Left lung (tissue), 10 donors: ENCODE results near the gene UCKL1. TPM values are rescaled to one million over a fixed set of nuclear protein-coding genes. Genes with fewer than 3 reads are reported as not detected.
"Not testable (repeated sequence)": the region's sequence is repeated elsewhere in the genome, so short reads cannot be mapped to it uniquely, and the experiment has no call there.

Experiments used
- ATAC-seq: fragments of 200-7000 bp; cut with Tn5 transposase; one replicate; pipeline ENCODE4 v1.9.1; 2020; ENCODE audit warnings: moderate library complexity
- DNase-seq, 4 donors: peaks; one replicate each; pipeline ENCODE4 v3.0.0-alpha.2; 2013 to 2020
- H3K27ac ChIP-seq, 2 donors: fragments of 200-600 bp; sonication (generic) in 1 of 2; one replicate each; pipeline versions ENCODE4 v1.5.0 to v1.8.0; 2020 to 2021
- H3K27me3 ChIP-seq, 2 donors: fragments of 200-600 bp; sonication (generic) in 1 of 2; one replicate each; pipeline versions ENCODE4 v1.5.0 to v1.8.0; 2020 to 2021
- H3K36me3 ChIP-seq, 2 donors: fragments of 200-600 bp; sonication (generic) in 1 of 2; one replicate each; pipeline versions ENCODE4 v1.5.0 to v1.8.0; 2020 to 2021
- H3K4me1 ChIP-seq, 2 donors: fragments of 200-600 bp; one replicate each; pipeline ENCODE4 v1.8.0; 2021
- H3K4me3 ChIP-seq, 2 donors: fragments of 200-600 bp; sonication (generic) in 1 of 2; one replicate each; pipeline versions ENCODE4 v1.5.0 to v1.8.0; 2020 to 2021; ENCODE audit warnings: mild to moderate bottlenecking in 1 of 2
- H3K9me3 ChIP-seq, 2 donors: fragments of 200-600 bp; sonication (generic) in 1 of 2; one replicate each; pipeline versions ENCODE4 v1.5.0 to v1.8.0; 2020 to 2021
- CTCF ChIP-seq, 2 donors: fragments of 200-600 bp; sonication (generic) in 1 of 2; IDR thresholded peaks; one replicate each; pipeline versions ENCODE4 v1.5.0 to v1.8.0; 2021; ENCODE audit warnings: antibody characterized with exemption in 2 of 2
- intact Hi-C, 2 donors: fragments of 100-400 bp; cut with DNase I; formaldehyde crosslinking; loops; one replicate each; pipeline versions ENCODE4 v1.11.2 to v1.14.2; 2022
- polyA plus RNA-seq, 6 donors: library from polyadenylated mRNA; unstranded; fragments of 120-200 nt; gene quantifications; one replicate each; pipeline ENCODE4 v1.2.1, GENCODE V29; 2013; ENCODE audit not compliant: insufficient read length in 6 of 6
- total RNA-seq, 2 donors: library from RNA; stranded (reverse); fragmentation: NEBNext Ultra II Directional; extraction: Animal tissue kit (Norgen Biotek cat#: 25700); gene quantifications; one replicate each; pipeline ENCODE4 v1.2.1, GENCODE V29; 2021
- donor health status: DM: no; HTN: yes; CAD: no.
- donor health status: DM: no; HTN: no; CAD: no.

The UCKL1 gene
- total and polyA plus RNA-seq, 8 donors = 26.7 to 68.8 (median 53.2) TPM

- Histone ChIP-seq H3K9me3 (no peaks in the 10 kb centered on the region), H3K27ac (peak overlapping the region in 1 of 2 donors; percentile 48), H3K27me3 (peaks cover 0 to 6% of the 10 kb centered on the region in 2 donors), H3K4me1 (peaks cover 19 to 29% of the 10 kb centered on the region in 2 donors), H3K4me3 (no peak overlapping the region), H3K36me3 (peaks cover 0 to 7% of the 10 kb centered on the region in 2 donors)
- no peak for TF ChIP-seq CTCF (IDR thresholded peaks at IDR 0.05)
- intact Hi-C loops = no loop called here
- DNase-seq (peak in 1 of 4 donors; percentile 32), ATAC-seq (no peak)
Measured at GRCh38 chr20:63972312-63973159, 16.3 kb upstream of the UCKL1 start.

- peak overlapping the region in 1 of 2 donors; percentile 48 for H3K27ac ChIP-seq
- H3K4me3 ChIP-seq, intact Hi-C loops, H3K27me3 ChIP-seq, ATAC-seq, H3K9me3 ChIP-seq: not testable (repeated sequence)
- H3K36me3 ChIP-seq = peaks cover 0 to 13% of the 10 kb centered on the region in 2 donors
- H3K4me1 ChIP-seq = peaks cover 19 to 28% of the 10 kb centered on the region in 2 donors
- peak in 1 of 4 donors; percentile 23 for DNase-seq
Measured at GRCh38 chr20:63971960-63972311, 15.7 kb upstream of the UCKL1 start.

- no peak for TF ChIP-seq CTCF (IDR thresholded peaks at IDR 0.05)
- Histone ChIP-seq H3K27ac (no peak overlapping the region), H3K4me1 (peaks cover 19 to 28% of the 10 kb centered on the region in 2 donors), H3K9me3 (no peaks in the 10 kb centered on the region), H3K36me3 (peaks cover 0 to 23% of the 10 kb centered on the region in 2 donors), H3K27me3 (peaks cover 0 to 6% of the 10 kb centered on the region in 2 donors), H3K4me3 (no peak overlapping the region)
- no peak for DNase-seq
- ATAC-seq = no peak
- intact Hi-C loops = no loop called here
Measured at GRCh38 chr20:63970714-63971431, 14.7 kb upstream of the UCKL1 start.

GRCh38 chr20:63969838-63970713 lies 13.9 kb upstream of the UCKL1 start, which contains the start of gene ZNF512B:
Gene ZNF512B, minus strand, starts transcription at chr20:63969930. Its CDS starts 1,980 bp downstream, at chr20:63967950.
- no peak for TF ChIP-seq CTCF (IDR thresholded peaks at IDR 0.05)
- Histone ChIP-seq H3K4me3 (peak within 1 kb of the TSS; percentile 53 to 54), H3K4me1 (peaks cover 19 to 28% of the 10 kb centered on the region in 2 donors), H3K27me3 (peaks cover 0 to 6% of the 10 kb centered on the region in 2 donors), H3K27ac (peak within 1 kb of the TSS in 1 of 2 donors; percentile 37), H3K9me3 (no peaks in the 10 kb centered on the region), H3K36me3 (peaks cover 0 to 19% of the 10 kb centered on the region in 2 donors)
- intact Hi-C loops = no loop called here
- peak in 3 of 4 donors; percentile 67 to 82 (median 80) for DNase-seq
- ATAC-seq = peak; percentile 61
